Nephron progenitor cell (in vitro differentiated cells): ENCODE data around the gene SLC6A3.

Experiments used
- DNase-seq: peaks from one replicate; pipeline ENCODE4 v3.0.0; 2021
- H3K27ac Mint-ChIP-seq: 2 replicates; pipeline ENCODE4 v1.8.0; 2021; ENCODE audit warnings: mild to moderate bottlenecking, moderate library complexity, mixed read lengths
- H3K27me3 Mint-ChIP-seq: 2 replicates; pipeline ENCODE4 v1.8.0; 2021; ENCODE audit warnings: mild to moderate bottlenecking, low read depth, mixed read lengths; ENCODE audit not compliant: poor library complexity
- H3K36me3 Mint-ChIP-seq: 2 replicates; pipeline ENCODE4 v1.8.0; 2021; ENCODE audit warnings: low read depth, mixed read lengths
- H3K4me1 Mint-ChIP-seq: 2 replicates; pipeline ENCODE4 v1.8.0; 2021; ENCODE audit warnings: mixed read lengths
- H3K4me3 Mint-ChIP-seq: 2 replicates; pipeline ENCODE4 v1.8.0; 2021; ENCODE audit warnings: mild to moderate bottlenecking, moderate library complexity, mixed read lengths
- H3K9me3 Mint-ChIP-seq: 2 replicates; pipeline ENCODE4 v1.8.0; 2021; ENCODE audit warnings: mild to moderate bottlenecking, moderate library complexity, mixed read lengths
- TF ChIP-seq, protein P1 (sequence below): fragments of 200-600 bp; sonication (generic); IDR thresholded peaks from 2 replicates; pipeline ENCODE4 v1.5.0; 2021; ENCODE audit warnings: antibody characterized with exemption

SLC6A3 gene

GRCh38 chr5:1401536-1402138 is 43.6 kb downstream of the SLC6A3 start:
- no peaks in the 10 kb centered on the region for H3K36me3 Mint-ChIP-seq
- H3K27ac Mint-ChIP-seq, result no peak overlapping the region
- DNase-seq, result peak; percentile 41
- peaks cover 15% of the 10 kb centered on the region for H3K9me3 Mint-ChIP-seq
- TF ChIP-seq, protein P1, sequence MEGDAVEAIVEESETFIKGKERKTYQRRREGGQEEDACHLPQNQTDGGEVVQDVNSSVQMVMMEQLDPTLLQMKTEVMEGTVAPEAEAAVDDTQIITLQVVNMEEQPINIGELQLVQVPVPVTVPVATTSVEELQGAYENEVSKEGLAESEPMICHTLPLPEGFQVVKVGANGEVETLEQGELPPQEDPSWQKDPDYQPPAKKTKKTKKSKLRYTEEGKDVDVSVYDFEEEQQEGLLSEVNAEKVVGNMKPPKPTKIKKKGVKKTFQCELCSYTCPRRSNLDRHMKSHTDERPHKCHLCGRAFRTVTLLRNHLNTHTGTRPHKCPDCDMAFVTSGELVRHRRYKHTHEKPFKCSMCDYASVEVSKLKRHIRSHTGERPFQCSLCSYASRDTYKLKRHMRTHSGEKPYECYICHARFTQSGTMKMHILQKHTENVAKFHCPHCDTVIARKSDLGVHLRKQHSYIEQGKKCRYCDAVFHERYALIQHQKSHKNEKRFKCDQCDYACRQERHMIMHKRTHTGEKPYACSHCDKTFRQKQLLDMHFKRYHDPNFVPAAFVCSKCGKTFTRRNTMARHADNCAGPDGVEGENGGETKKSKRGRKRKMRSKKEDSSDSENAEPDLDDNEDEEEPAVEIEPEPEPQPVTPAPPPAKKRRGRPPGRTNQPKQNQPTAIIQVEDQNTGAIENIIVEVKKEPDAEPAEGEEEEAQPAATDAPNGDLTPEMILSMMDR, result no peak
- no peak overlapping the region for H3K4me3 Mint-ChIP-seq
- H3K27me3 Mint-ChIP-seq, result peaks cover 54% of the 10 kb centered on the region
- H3K4me1 Mint-ChIP-seq, result peaks cover under 1% of the 10 kb centered on the region

- Mint-ChIP-seq H3K27ac (no peak overlapping the region), H3K27me3 (peaks cover 57% of the 10 kb centered on the region), H3K9me3 (peaks cover 15% of the 10 kb centered on the region), H3K36me3 (no peaks in the 10 kb centered on the region), H3K4me1 (peaks cover 2% of the 10 kb centered on the region), H3K4me3 (no peak overlapping the region)
- no peak for DNase-seq
- TF ChIP-seq, protein P1, result no peak
Observed at GRCh38 chr5:1400936-1401335, 44.3 kb downstream of the SLC6A3 start.

- Mint-ChIP-seq H3K9me3 (peaks cover 15% of the 10 kb centered on the region), H3K36me3 (no peaks in the 10 kb centered on the region), H3K4me1 (peaks cover 5% of the 10 kb centered on the region), H3K27ac (no peak overlapping the region), H3K4me3 (no peak overlapping the region), H3K27me3 (peaks cover 56% of the 10 kb centered on the region)
- no peak for DNase-seq
- TF ChIP-seq, protein P1, result no peak
Observed at GRCh38 chr5:1400211-1400855, 44.9 kb downstream of the SLC6A3 start.

GRCh38 chr5:1399737-1400136 is 45.5 kb downstream of the SLC6A3 start:
- Mint-ChIP-seq H3K27ac (no peak overlapping the region), H3K4me3 (no peak overlapping the region), H3K4me1 (peaks cover 5% of the 10 kb centered on the region), H3K9me3 (peaks cover 15% of the 10 kb centered on the region), H3K36me3 (no peaks in the 10 kb centered on the region), H3K27me3 (peaks cover 58% of the 10 kb centered on the region)
- DNase-seq, result no peak
- TF ChIP-seq, protein P1, result no peak

- peaks cover 66% of the 10 kb centered on the region for H3K27me3 Mint-ChIP-seq
- H3K36me3 Mint-ChIP-seq, result no peaks in the 10 kb centered on the region
- peaks cover 5% of the 10 kb centered on the region for H3K4me1 Mint-ChIP-seq
- peaks cover 15% of the 10 kb centered on the region for H3K9me3 Mint-ChIP-seq
- H3K4me3 Mint-ChIP-seq, result no peak overlapping the region
- TF ChIP-seq, protein P1, result no peak
- no peak for DNase-seq
- no peak overlapping the region for H3K27ac Mint-ChIP-seq
Observed at GRCh38 chr5:1396293-1396816, 48.9 kb downstream of the SLC6A3 start.
